HG03066 (cell line): ENCODE data around the gene ANKK1.

Experiments used
- ATAC-seq: cut with Tn5 transposase; IDR thresholded peaks from one replicate; pipeline ENCODE4 v1.9.1; 2021; ENCODE audit warnings: low read depth; ENCODE audit not compliant: unreplicated experiment

The ANKK1 gene, protein sequence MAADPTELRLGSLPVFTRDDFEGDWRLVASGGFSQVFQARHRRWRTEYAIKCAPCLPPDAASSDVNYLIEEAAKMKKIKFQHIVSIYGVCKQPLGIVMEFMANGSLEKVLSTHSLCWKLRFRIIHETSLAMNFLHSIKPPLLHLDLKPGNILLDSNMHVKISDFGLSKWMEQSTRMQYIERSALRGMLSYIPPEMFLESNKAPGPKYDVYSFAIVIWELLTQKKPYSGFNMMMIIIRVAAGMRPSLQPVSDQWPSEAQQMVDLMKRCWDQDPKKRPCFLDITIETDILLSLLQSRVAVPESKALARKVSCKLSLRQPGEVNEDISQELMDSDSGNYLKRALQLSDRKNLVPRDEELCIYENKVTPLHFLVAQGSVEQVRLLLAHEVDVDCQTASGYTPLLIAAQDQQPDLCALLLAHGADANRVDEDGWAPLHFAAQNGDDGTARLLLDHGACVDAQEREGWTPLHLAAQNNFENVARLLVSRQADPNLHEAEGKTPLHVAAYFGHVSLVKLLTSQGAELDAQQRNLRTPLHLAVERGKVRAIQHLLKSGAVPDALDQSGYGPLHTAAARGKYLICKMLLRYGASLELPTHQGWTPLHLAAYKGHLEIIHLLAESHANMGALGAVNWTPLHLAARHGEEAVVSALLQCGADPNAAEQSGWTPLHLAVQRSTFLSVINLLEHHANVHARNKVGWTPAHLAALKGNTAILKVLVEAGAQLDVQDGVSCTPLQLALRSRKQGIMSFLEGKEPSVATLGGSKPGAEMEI

DNA sequence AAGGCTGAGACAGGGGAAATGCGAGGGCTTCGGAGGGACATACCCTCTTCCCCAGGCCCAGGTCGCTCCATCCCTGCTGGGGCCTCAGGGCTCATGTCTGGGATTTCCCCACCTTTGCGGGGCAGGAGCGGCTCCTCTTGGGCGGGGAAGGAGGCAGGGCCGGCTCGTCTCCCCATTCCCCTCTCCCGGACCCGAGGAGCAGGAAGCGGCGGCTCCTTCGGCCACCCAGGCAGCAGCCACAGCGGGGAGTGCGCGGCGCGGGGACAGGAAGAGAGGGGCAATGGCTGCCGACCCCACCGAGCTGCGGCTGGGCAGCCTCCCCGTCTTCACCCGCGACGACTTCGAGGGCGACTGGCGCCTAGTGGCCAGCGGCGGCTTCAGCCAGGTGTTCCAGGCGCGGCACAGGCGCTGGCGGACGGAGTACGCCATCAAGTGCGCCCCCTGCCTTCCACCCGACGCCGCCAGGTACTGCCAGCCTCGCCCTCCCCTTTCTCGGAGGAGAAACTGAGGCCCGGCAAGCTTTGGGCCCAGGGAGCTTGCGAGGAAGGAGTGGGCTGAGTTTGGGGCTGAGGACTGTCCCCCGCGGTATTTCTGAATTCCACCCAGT is at the start of gene ANKK1:
TSS of gene ANKK1 (plus strand) at position 175 of the 607 bp plus-strand sequence. CDS start at position 281, 106 bp downstream.
- no peak for ATAC-seq

DNA sequence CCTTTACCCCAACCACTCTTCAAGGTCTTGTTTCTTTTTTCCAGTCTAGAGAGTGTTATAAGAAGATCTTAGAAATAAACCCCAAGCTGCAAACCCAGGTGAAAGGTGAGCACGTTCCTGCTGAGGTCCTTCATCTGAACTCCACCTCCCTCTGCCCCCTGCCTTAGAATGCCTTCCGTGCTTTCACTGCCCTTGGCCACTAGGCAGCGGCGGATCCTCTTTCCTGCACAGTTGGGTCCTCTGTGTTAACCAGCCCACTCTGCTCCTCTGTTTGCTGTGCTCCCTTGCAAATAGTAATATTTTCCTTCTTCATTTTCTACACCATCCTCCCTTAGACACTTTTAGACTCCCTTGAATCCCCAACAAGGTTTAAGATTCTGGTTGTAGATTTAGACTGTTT is 48.8 kb upstream of the ANKK1 start:
- ATAC-seq: no peak

DNA sequence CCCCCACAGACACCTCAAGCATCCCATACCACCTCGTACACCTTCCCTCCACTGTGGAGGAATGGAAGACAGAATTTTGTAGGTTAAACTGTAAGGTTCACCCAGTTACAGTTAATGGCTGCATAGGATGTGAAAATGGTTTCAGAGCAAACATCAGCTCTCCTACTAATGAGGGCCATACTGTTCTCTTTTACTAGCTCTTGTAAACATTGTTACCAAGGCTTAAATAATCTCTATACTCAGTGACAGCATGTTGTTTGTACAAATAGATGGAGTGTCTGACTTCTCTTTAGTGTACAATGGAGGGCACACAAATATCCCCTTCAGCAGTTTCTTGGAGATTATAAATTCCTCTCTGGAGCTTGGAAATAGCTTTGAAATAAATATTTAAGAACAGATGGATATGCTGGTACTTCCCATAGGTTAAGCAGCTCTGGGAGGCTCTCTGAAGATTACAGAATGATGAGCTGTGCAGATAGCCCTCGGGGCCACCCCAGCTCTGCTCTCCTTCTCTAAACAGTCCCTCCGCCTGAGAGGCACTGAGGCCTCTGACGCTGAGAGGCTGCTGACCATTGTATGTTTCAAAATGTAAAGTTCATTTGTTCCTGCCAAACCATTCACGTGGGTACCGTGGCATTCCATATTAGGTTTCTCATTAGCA is 47.5 kb upstream of the ANKK1 start:
- no peak for ATAC-seq

DNA sequence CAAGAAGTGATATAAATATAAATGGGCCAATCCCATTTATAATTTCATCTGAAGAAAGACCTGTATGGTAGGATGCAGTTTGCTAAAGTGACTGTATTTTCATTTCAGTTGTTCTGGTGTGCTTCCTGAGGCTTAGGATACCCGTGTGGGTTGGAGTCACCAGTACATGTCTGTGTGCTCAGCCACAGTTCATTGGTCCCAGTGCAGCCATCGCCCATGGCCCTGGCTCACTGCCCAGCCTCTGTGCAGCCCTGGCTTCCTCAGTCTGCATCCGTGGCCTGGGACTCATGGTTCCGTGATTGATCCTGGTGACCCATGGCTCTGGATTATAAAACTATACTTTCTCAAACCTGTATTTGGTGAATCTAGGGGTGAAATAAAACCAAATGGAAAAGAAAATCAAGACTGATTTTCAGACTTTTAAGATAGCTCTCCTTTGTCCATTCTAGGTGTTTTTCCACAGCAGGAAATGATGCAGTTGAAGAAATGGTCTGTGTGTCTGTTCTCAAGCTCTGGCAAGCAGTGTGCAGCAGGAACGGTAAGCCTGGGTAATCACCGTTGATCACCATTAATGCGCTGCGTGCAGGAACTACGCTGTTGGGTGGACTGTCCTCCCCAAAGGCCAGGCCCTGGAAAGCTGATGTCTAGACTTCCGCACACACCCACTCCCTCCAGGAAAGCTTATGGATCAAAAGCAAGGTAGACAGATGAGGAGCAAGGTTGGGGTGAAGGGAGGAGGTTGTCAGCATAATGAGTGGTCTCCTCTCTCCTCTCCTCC is 46.0 kb upstream of the ANKK1 start:
- ATAC-seq: no peak

DNA sequence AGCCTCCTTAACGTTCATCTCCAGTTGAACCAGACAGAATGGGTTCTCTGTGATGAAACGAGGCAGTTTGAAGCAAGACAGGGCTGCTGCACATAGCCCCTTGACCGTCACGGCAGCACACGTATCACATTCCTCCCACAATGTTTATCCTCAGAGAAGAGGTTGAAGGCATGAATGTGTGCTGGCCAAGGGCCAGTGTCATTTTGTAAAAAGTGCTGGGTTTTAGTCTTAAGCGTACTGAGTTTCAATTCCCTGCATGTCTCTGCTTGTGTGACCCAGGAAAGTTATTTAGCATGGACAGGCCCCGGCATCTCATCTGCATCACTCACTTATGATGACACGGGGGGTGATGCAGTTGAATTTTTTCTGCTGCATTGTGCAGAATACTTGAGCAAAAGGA is 41.6 kb upstream of the ANKK1 start:
- ATAC-seq: no peak

DNA sequence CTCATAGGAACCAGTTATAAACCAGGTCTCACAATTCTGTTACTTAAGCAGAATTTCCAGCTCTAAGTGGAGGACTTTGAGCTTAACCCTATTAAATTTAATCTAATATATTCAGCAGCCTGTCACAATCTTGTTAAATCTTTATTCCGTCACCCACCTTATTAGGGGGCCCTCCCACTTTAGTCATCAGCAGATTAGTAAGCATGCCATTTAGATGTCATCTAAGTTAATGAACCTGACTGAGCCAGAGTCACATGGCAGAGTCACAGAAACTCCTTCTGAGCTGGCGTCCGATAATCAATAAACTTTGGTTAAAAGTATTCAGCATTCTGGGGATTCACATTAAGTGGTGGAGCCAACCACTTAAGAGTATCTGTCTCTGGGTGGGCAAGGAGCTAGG is 38.1 kb upstream of the ANKK1 start:
- ATAC-seq: no peak

DNA sequence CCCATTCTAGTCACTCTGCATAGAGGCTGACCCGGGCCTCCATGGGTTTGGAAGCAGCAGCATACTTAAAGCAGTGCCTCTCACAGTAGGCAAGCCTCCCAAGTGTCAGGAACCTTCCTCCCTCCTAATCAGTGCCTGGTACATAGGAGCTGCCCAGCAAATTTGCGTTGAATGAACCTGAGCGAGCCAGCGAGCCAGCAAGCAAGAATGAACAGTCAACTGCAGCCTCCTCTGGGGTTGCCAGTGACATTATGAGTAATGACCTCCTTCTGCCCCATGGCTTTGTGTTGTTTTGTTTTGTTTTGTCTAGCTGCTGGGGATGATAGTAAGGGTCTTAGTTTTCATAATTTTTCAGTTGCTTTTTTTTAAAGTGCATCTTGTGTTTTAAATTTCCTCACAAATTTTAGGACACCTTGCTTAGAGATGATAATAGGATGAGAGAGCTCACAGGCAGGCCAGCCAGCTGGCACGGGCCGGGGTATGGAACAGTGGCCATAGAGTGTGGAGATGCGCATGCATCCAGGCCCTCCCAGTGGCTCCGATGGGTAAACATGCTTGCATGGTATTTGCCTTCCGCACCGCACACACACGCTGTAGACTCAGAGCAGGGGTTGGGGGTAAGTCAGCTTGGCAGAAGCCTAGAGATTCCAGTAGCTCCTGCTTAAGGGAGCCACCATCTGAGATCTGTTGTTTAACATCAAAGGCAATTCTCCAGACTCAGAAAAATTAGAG is 37.1 kb upstream of the ANKK1 start:
- no peak for ATAC-seq

DNA sequence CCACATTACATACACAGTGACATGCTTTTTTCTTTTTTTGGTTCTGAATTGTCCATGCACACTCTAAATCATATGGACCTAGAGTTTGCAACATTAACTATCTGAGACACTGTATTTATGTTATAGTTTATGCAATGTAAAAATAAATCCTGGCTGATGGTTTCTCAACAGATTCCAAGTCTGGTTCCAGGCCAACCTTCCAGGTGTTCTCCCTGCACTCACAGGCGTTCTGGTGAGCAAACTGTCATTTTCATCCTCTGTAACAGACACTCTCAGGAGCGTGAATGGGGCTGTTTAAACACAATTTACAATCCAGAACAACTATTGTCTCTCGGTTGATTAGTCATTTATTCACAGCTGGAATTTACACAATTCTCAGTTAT is 36.5 kb upstream of the ANKK1 start:
- ATAC-seq: no peak

DNA sequence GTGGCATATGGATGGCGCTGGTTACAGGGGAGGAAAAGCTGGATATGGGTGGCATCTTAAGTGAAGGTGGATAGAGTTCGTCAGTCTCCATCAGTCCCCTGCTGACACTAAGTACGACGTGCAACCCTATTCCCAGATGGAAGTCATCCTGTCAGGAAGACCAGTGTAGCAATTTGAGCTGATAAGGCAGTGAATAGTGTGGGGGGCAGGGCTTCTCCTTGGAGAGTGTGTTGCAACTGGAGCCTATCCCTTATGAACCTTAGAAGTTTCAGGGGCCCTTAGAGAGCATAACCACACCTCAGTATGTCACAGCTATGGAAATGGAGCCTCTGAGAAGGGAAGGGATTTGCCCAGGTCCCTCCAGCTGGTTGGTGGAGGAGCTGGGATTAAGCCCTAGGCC is 36.1 kb upstream of the ANKK1 start:
- no peak for ATAC-seq

DNA sequence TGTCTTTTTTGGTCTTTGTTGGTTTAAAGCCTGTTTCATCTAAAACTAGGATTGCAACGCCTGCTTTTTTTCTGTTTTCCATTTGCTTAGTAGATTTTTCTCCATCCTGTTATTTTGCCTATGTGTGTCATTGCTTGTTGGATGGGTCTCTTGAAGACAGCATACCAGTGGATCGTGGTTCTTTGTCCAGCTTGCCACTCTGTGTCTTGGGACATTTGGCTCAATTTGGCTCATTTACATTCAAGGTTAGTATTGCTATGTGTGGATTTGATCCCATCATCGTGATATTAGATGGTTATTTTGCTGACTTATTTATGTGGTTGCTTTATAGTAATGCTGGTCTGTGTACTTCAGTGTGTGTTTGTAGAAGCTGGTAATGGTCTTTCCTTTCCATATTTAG is 31.4 kb upstream of the ANKK1 start:
- no peak for ATAC-seq

DNA sequence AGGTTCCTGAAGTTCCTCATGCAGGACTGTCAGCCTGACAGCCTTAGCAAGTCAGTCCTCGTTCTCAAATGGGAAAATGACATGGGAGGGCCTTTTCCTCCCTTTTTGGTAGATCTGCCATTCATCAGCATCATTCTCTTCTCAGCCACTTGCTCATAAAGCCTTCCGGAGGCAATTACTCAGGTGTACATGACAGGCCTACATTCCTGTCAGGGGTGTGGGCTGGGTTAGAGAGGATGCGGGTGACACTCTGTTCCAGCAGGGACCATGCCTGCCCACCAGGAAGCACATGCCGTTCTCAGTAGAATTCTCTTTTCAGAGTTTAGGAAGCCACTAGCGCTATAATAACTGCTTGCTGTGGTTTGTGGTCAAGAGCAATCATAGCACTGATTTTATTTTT is 24.2 kb upstream of the ANKK1 start:
- no peak for ATAC-seq

DNA sequence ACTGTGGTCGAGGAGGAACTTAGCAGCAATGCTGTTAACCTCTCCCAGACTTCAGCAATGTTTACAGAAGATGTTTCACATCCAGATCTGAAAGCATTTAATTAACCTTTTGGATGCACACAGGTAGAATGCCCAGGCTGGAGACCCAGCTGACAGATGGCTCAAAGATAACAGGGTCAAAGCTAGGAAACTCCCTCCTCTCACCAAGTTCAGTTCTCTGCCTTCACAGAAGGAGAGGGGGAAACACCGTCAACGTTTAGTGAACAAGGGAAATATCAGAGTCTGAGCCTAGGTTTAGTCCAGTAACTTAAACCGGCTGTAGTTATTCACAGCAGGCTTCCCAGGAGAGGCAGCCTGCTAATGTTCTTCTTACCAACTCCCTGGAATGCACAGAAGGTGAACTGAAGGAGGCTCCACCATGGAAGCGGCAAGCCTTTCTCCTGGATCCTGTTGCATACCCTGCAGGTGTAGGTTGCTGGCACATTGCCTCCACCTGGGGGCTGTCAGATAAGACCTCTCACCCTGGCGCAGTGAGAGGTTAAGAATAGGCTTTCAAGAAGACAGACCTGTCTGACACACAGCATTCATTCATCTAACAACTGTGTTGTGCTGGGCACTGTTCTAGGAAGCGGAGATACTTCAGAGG is 23.5 kb upstream of the ANKK1 start:
- no peak for ATAC-seq

DNA sequence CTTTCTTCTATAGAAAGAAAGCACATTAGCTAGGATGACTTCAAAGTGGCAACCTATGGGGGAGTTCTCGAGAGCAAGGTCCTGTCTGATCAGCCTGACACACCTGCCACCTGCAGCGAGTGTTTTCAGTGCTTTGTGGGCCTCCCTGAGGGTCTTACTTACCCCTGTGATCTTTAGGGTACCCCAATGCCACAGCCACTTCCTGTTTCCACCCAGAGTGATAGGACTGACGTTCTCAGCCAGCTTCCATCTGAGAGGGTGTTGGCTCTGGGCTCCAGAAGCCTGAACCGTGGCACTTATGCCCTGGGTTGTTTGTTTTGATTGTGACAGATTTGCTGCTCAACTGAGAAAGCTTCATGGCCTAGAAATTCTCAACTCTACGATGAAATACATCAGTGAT is 21.7 kb upstream of the ANKK1 start:
- ATAC-seq: no peak

DNA sequence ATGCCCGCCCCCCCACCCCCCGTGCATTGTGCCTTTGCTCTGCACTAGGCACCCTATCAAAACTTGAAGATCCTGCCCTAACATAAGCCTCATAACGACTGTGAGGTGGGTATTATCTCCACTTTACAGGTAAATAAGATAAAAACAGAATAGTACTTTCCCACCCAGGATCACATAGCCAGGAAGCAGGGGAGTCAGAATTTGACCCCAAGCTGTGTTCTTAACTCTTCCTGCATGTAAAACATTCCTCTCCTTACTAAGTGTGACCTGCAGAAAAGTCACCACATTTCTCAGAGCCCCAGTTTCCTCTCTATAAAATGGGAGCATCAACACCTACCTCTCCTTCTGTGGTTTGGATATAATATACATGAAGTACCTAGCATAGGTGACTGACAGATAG is 18.2 kb upstream of the ANKK1 start:
- ATAC-seq: no peak

DNA sequence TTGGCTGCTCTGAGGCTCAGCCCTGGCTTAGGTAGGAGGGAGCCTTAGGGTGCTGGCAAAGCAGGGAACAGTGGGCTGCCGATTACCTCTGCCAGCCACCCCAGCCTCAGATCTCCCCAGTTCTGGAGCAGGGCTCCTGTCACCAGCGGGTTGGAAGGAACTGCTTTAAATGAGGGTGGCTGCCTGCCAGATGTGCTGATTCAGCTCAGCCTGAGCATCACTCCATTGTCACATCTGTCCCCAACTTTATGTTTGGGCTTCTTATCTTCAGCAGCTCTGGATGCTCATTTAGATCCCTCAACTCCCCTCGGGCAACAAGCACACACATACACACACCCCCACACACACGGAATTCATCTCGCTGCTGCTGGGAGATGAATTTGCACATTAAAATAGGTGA is 16.9 kb upstream of the ANKK1 start:
- no peak for ATAC-seq

DNA sequence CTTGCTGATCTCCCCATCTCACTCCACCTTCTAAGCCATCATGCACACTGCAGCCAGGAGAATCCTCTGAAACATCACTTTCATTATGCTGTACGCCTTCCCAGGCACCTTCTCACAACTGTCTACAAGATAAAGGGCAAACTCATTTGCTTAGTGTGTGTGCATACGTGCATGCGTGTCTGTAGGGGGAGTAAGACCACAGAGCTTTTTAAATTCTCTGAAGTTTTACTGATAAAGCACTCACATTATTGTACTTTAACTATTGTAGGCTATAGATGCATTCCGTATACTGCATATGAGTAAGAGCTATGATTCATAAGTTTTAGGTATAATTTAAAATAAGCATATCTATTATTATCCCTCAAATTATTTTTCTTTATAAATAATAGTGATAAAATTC is 15.3 kb upstream of the ANKK1 start:
- ATAC-seq: no peak

DNA sequence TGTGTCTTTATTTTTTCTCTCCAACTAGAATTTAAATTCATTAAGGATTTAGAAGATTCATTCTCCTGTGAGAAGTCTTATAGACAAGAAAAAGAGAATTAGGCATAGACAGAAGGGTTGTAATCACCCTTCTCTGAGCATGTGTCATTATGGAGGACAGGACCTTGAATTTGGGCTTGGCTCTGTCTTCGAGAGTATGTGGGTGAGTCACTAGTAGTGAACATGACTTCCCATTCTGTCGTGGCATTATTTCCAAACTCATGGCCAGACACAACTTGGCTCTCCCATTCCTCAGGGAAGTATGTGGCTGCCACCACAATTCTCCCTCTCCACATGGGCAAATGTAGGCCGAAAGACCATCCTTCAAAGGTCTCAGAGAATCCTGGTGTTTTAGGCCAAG is 14.3 kb upstream of the ANKK1 start:
- no peak for ATAC-seq

DNA sequence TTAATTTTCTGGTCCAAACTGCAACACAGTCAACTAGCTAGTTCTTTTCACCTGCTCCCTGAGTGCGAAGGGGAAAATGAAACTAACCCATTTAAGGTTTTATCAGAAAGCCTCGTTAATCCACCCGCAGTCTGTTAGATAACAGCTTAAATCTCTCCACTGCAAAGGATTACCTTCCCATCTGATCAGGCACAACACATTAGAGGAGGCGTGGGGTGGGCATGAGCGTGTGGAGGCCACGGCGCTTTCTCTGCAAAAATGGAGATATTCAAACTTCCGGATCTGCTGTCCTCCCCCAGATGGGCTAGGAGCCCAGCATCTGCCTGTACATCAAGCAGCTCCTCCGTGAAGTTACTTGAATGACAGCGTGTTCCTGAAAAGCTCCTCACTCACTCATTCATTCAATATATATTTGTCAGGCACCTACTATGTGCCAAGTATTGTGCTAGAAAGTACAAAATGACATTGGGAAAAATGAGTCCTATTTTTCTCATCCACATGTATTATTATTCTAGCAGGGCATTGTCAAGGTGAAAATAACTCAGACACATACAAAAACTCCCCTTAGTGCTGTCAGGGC is 13.5 kb upstream of the ANKK1 start:
- no peak for ATAC-seq

DNA sequence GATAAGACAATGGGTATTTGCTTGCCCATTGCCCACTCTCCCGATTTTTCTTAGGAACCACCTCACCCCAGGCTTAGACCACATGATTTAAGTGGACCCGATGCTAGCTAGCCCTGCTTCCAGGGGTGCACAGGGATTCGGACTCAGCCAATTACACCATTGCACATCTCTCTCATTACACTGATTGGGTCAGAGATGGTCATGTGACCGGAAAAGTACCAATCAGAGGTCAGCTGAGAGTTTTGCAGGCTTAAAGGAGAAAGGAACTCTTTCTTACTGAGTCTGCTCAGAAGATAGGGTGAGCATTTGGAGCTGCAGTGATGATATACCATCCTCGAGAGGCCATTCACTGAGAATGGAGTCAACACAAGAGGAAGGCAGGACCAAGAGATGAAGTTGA is 12.2 kb upstream of the ANKK1 start:
- ATAC-seq: no peak
